Ovary (tissue), 3 donors: Measurements from ENCODE around the gene TMEM202.
"Not testable (repeated sequence)": the region's sequence is repeated elsewhere in the genome, so short reads cannot be mapped to it uniquely, and the experiment has no call there.

Experiments used
- CTCF ChIP-seq, 3 donors: fragments of 450-650 bp in 2 of 3; fragments of 200-600 bp in 1 of 3; IDR thresholded peaks; one replicate each; pipeline versions ENCODE4 v1.5.1 to v1.8.0; 2016 to 2022; ENCODE audit warnings: antibody characterized with exemption in 3 of 3, mild to moderate bottlenecking in 1 of 3
- POLR2A ChIP-seq: fragments of 450-650 bp; IDR thresholded peaks from one replicate; pipeline ENCODE4 v1.6.1; 2017; ENCODE audit warnings: antibody characterized with exemption, mild to moderate bottlenecking, moderate library complexity
- donor health status: DM: no; HTN: no; CAD: no.

- not testable (repeated sequence) for TF ChIP-seq CTCF (IDR thresholded peaks at IDR 0.05); POLR2A
These were observed 15.2 kb downstream of the TMEM202 start for GRCh38 chr15:72413337-72413736.
